ENCODE data around the gene COG8.
"Not testable (repeated sequence)": the region's sequence is repeated elsewhere in the genome, so short reads cannot be mapped to it uniquely, and the experiment has no call there.

The COG8 gene, protein sequence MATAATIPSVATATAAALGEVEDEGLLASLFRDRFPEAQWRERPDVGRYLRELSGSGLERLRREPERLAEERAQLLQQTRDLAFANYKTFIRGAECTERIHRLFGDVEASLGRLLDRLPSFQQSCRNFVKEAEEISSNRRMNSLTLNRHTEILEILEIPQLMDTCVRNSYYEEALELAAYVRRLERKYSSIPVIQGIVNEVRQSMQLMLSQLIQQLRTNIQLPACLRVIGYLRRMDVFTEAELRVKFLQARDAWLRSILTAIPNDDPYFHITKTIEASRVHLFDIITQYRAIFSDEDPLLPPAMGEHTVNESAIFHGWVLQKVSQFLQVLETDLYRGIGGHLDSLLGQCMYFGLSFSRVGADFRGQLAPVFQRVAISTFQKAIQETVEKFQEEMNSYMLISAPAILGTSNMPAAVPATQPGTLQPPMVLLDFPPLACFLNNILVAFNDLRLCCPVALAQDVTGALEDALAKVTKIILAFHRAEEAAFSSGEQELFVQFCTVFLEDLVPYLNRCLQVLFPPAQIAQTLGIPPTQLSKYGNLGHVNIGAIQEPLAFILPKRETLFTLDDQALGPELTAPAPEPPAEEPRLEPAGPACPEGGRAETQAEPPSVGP

DNA sequence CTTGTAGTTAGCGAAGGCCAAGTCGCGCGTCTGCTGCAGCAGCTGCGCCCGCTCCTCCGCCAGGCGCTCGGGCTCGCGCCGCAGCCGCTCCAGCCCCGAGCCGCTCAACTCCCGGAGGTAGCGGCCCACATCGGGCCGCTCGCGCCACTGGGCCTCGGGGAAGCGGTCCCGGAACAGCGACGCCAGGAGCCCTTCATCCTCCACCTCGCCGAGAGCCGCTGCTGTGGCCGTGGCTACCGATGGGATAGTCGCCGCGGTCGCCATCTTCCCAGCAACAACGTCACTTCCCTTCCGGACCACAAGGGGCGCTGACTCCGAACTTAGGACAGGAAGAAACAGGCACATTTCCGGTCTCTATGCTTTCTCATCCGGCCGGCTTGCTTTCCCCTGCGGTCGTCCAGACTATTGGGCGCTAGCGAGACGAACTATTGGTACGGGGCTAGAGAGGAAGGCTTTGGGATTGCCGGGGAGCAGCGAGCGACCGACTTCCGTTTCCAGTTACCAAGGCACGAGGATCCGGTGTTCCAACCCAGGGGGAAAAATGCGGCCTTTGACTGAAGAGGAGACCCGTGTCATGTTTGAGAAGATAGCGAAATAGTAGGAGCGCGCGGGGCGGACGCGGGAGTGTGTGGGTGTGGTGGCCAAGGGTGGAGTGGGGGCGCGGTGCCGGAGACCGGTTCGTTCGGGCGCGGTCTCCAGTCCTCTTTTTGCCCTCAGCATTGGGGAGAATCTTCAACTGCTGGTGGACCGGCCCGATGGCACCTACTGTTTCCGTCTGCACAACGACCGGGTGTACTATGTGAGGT, at the start of gene COG8, which contains the start of gene NIP7:
Gene COG8, minus strand, starts transcription at position 276 of the 806 bp plus-strand sequence. Its CDS starts 12 bp downstream, at position 264.
Gene NIP7, plus strand, starts transcription at position 484 of the 806 bp plus-strand sequence. Its CDS starts 58 bp downstream, at position 542.
- DNase-seq, result peak; percentile 93 to 99 (median 94)

- no peak for DNase-seq
Observed at GRCh38 chr16:69386596-69386995, 47.2 kb upstream of the COG8 start.

DNA sequence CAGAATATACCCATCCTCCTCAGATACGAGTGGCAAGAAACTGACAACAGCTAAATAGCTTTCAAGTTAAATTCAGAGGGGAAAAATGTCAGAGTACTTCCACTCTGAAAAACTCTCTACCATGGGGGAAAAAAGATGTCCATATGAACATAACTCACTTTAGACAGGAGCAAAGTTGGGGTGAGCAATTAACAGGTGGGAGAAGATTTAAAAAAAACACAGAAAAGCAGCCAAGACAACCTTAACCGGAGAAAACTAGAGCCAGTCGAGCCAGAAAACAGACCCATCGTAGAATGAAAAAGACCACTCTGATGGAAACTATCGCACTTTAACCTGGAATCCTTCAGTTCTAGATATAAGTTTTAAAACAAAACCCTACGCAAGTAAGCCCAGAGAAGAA, 45.6 kb upstream of the COG8 start:
- DNase-seq, result no peak

- no peak for DNase-seq
Observed at GRCh38 chr16:69382421-69382820, 43.1 kb upstream of the COG8 start.

- DNase-seq, result no peak
Observed at GRCh38 chr16:69381231-69381630, 41.9 kb upstream of the COG8 start.

GRCh38 chr16:69378760-69379159, 39.4 kb upstream of the COG8 start:
- DNase-seq, result no peak

DNA sequence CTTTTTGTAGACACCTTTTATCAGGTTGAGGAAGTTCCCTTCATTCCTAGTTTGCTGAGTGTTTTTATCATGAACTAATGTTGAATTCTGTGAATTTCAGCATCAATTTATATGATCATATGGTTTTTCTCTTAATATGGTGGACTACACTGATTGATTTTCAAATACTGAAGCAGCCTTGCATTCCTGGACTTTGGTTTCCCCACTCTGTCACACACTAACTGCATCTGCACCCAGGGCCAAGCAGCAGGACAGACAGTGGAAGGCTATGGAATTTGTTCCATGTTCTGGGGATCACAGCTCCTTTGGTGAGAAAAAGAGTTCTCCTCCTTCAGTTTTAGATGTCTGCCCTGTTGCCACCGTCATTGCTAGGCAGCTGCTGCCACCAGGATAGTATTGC, 38.7 kb upstream of the COG8 start:
- DNase-seq, result no peak

DNA sequence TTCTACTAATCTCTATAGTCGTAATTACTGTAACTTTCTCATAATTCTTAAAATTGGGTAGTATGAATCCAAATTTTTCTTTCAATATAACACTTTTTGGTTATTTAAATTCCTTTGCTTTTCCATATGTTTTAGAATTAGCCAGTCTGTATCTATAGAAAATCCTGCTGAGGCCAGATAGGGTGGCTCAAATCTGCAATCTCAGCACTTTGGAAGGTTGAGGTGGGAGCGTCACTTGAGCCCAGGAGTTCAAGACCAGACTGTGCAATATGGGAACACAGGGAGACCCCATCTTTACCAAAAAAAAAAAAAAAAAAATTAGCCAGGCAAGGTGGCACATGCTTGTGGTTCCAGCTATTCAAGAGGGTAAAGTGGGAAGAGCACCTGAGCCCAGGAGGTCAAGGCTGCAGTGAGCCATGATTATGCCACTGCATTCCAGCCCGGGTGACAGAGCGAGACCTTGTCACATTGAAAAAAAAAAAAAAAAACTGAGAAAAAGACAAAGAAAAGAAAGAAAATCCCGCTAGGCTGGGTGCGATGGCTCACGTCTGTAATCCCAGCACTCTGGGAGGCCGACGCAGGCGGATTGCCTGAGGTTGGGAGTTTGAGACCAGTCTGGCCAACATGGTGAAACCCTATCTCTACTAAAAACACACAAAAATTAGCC, 37.2 kb upstream of the COG8 start:
- no peak for DNase-seq

DNA sequence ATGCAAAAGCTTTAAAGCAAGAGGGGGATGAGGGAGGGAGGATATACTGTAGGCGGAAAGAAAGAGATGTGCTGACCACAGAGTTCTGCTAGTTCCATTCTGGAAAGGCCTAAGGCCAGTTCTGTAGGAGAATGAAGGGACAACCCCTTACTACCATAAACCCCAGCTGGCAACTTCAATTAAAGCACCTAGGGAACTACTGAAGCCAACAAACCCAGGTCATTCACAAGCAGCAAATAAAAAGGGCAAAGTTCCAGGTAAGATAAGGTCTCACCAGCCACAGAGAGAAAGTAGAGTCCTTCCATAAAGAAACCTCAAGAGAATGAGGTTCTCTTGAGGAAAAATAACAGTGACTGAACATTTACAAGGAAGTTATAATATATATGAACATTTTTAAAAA, 33.7 kb upstream of the COG8 start:
- DNase-seq, result no peak

DNA sequence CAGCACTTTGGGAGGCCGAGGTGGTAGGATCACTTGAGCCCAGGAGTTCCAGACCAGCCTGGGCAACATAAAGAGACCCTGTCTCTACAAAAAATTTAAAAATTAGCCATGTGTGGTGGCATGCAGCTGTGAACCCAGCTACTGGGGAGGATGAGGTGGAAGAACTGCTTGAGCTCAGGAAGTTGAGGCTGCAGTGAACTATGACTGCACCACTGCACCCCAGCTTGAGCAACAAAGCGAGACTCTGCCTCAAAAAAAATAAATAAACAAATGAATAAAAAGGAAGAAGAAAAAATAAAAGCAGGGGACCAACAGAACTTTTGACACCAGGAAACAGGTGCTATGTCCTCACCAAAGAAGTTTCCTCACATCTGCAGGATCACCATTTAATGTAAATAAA, 32.2 kb upstream of the COG8 start:
- no peak for DNase-seq

GRCh38 chr16:69368866-69369265, 29.5 kb upstream of the COG8 start:
- no peak for DNase-seq

DNA sequence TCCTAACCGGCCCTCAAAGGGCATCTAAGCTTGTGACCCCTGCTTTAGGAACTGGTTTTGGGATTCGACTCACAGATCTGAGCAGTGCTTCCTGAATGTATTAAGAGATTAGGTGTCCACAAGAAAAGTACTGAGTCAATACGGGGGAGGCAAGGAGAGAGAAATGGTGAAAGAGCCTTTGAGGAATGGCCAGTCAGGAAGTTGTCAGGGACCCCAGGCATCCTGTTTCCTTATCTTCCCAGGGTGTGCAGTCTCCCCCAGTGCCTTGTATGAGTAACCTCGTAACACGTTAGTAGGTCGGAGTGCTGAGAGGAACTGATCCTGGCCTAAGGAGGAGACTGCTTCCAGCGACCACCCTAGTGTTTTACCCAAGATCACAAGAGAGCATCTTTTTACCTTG, 28.6 kb upstream of the COG8 start:
- DNase-seq, result no peak

DNA sequence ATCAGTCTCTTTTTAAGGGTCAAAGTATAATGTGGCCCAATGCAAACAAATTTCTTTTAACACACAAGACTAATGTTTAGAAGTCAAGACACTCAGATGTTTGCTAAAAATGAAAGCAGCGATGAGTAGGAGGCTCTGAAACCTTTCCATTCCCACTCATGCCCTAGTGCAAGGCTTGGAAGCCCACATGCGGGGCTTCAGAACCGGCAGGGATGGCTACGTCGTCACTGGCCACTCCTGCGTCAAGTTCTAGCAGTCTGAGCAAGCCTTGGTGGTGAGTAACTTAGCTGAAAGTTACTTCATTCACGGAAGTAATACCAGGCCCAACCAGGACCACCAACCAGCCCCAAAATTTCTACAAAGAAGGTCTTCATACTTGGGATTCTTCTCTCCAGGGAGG, 27.1 kb upstream of the COG8 start:
- DNase-seq, result no peak

- no peak for DNase-seq
Observed at GRCh38 chr16:69365901-69366300, 26.5 kb upstream of the COG8 start.

- DNase-seq, result no peak
Observed at GRCh38 chr16:69364088-69364487, 24.7 kb upstream of the COG8 start.

- DNase-seq, result no peak
Observed at GRCh38 chr16:69363281-69363717, 23.9 kb upstream of the COG8 start.

DNA sequence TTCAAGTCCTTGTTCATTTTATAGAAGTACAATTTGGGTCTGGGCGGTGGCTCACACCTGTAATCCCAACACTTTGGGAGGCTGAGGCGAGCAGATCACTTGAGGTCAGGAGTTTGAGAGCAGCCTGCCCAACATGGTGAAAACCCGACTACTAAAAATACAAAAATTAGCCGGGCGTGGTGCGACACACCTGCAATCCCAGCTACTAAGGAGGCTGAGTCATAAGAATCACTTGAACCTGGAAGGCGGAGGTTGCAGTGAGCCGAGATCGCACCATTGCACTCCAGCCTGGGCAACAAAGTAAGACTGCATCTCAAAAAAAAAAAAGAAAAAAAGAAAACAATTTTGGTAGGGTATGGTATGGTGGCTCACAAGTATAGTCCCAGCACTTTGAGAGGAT, 20.7 kb upstream of the COG8 start:
- DNase-seq, result not testable (repeated sequence)

GRCh38 chr16:69351309-69352027, 12.1 kb upstream of the COG8 start, which contains the start of gene TMED6:
TSS of gene TMED6 (minus strand) at chr16:69351786. CDS start at chr16:69351753, 33 bp downstream.
- no peak for DNase-seq

- DNase-seq, result no peak
Observed at GRCh38 chr16:69350536-69351133, 11.3 kb upstream of the COG8 start.

DNA sequence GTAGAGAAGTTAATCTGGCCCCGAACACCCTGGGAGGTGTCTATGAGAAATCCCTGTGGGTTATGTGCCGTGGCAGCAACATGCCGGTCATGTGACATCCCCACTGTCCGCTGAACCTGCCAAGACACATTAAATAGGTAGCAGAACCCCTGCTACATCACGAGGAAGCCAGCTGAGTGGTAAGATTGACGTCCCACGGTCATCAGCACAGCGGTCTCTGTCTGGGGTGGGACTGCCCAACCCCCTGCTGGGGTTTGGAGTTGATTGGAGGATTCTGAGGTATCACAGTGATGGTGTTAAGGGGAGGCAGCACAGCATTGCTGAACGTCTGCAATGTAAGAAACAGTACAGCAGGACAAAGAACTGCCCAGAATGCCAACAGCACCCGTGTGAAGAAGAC, 10.2 kb upstream of the COG8 start:
- DNase-seq, result no peak

DNA sequence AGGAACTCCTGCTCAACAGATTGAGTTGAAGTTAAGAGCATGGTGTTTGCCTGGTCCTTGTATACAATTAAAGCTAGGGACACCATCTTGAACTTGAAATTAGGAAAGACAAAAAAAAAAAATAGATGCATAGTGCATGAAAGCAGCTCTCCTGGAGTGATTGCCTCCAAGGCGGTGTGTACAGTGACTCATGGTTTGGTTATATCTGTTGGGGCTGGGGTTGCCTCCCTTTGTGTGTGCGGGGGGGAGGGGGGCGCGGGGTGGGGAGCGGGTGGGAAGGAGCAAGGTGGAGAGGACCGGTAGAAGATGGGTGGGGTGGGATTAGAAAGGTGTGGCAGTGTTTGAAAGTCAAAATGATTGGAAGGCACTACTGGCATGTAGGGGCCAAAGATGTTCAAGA, 8.9 kb upstream of the COG8 start:
- no peak for DNase-seq

DNA sequence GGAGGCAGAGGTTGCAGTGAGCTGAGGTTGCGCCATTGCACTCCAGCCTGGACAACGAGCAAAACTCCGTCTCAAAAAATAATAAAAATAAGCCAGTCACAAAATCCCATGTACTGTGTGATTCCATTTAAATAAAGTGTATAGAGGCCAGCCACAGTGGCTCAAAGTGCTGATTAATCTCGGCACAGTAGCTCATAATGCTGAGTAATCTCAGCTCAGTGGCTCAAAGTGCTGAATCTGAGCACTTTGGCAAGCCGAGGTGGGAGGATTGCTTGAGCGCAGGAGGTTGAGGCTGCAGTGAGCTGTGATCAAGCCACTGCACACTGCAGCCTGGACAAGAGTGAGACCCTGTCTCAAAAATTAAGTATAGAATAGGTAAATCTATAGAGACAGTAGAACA, 7.3 kb upstream of the COG8 start:
- DNase-seq, result no peak
